Measurements from ENCODE around the gene PEA15.
A peak's percentile ranks its signal among the peaks of the same experiment; 100 is the strongest.

Gene PEA15

DNA sequence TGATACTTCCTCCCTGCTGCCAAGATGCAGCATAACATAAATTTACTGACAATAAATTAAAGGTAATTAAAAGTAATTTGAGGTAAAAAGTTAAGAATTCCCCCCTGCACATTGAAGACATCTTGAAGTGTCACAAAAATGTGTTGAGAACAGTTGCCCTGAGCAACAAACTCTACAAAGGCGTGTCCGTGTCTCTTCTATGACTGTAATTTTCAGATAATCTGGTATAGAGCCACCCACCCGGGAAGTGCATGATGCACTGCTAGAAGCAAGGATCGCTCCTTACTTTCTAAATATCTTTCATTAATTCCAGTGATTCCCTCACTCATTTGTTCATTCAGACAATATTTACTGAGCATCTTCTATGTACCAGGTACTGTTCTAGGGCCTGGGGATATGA lies 25.8 kb upstream of the PEA15 start:
- DNase-seq (ENCODE audit: low read depth in 2 of 2): no peak

GRCh38 chr1:160186246-160186645 lies 18.9 kb upstream of the PEA15 start:
- no peak for DNase-seq (ENCODE audit: low read depth in 2 of 2)

- no peak for DNase-seq (ENCODE audit: low read depth in 2 of 2)
Observed at GRCh38 chr1:160186729-160187128, 18.5 kb upstream of the PEA15 start.

DNA sequence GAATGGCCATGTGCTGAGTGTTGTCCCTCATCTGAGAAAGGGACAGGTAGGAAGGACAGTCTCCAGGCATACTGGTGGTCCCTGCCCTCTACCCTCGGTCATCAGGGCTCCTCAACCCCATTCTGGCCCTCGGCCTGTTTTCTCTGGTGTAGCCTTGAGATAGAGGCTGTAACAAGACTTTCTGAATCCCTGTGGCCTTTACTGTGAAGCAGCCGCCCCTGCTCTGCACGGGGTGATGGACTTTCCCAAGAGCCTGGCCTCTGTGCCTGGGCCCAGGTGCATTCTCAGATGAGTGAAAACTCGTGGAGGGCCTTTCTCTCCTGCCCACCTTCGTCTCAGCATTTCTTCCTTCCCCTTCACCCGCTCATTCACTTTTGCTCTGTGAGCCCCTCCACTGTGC lies 17.8 kb upstream of the PEA15 start:
- no peak for DNase-seq (ENCODE audit: low read depth in 2 of 2)

- no peak for DNase-seq (ENCODE audit: low read depth in 2 of 2)
Observed at GRCh38 chr1:160188341-160188740, 16.8 kb upstream of the PEA15 start.

DNA sequence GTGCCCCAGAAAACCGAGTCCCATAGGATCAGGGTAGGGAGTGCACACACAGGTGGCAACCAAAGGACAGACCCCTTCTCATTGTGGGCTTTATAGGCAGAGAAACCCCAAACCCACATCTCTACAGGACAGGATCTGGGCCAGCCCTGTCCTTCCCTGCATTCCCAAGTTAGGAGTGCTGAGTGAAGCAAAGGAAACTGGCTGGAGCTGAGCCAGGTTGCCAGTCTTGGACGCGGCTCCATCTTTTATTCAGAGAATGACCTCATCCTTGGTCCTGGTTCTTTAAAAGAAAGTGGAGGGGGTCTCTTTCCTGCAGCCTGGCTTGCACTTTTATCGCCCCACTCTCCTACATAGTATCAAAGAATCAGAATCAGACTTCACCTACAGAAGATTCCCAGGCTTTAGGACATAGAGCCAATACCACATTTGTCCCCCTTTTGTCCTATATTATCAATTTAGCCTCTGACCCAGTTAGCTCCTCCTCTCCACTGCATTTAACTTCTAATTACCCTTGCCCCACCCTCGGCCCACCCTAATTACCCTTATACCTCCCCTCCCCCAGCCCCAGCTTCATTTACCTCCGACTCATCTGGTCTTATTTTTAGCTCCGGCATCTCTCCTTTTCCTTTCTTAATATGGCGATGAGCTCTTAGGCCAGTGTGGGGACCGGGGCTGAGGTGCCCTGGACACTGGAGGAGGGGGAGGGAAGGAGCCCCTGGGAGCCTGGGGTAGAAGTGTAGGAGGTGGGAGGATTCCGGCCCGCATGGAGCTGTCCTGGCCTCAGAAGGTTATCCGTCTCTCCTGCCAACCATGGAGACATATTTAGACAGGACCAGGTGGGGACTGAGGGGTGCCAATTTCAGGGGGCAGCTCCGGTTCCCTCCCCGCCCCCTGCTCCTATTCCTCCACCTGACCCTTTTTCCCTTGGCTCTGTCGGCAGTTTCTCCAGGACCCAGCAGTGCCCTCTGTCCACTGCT lies 15.2 kb upstream of the PEA15 start, which contains the start of gene CASQ1:
Gene CASQ1 (plus strand): TSS at position 927 of the 977 bp plus-strand sequence. CDS start 177 bp downstream, outside the sequence.
- no peak for DNase-seq (ENCODE audit: low read depth in 2 of 2)

DNA sequence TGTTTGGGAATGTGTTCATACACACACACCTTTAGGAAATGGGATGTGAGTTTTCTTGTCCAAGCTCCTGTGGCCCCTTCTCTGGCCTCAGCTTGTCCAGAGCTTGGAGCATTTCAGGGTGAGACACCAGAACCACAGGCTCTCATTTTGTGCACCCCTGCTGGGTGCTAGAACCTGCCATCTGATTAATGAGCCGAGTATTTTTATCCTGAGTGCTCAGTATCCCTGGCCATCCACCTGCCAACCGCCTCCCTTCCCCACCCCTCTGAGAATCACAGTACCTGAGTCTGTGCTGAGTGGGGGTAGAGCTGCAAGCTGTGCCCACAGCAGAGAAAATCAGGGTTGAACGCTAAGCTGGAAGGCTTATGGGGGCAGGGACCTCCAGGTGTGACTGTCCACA lies 13.4 kb upstream of the PEA15 start:
- DNase-seq (ENCODE audit: low read depth in 2 of 2): no peak

DNA sequence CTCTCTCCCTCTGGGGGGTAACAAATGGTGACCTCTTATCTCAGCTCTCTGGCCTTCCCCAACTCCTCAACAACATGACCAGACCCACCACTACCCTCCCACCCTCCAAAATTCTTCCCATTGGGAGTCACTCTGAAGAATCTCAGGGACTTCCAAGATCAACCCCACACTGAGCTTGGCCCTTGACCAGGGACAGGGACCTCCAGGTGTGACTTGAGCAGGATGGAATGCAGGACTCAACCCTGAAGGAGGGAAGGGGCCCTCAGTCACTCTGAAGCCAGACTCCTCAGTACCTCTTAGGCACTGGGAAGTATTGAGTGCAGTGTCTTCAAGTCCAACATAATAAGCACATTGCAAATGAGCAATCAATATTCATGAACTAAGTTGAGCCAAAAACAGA lies 12.9 kb upstream of the PEA15 start:
- no peak for DNase-seq (ENCODE audit: low read depth in 2 of 2)

GRCh38 chr1:160193091-160193819 lies 11.9 kb upstream of the PEA15 start:
- DNase-seq (ENCODE audit: low read depth in 2 of 2): peak; percentile 77 to 81

DNA sequence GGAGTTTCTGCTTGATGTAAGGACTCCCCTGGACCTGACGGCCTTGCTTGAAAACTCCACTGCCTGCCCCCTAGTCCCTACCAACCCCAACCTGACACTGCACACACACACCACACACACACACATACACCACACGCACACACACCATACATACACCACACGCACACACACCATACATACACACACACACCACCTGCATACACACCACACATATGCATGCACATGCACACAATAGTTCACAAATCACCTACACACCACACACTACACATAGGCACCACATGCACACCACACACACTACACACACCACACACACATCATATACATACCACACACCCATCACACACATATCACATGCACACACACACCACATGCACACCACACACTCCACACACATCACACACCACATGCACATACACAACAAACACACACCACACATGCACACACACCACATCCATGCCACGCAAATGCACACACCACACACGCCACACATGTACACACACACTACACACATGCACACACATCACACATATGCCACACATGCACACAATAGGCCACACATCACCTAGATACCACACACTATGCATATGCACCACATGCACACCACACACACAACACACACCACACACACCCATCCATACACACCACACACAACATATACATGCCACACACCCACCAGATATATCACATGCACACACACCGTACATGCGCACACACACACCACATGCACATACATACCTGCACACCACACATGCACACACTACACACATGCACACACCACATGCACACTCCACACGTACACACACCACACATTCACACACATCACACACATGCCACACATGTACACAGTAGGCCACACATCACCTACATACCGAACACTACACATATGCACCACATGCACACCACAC lies 11.1 kb upstream of the PEA15 start:
- no peak for DNase-seq (ENCODE audit: low read depth in 2 of 2)

GRCh38 chr1:160194737-160195059 lies 10.5 kb upstream of the PEA15 start:
- no peak for DNase-seq (ENCODE audit: low read depth in 2 of 2)

GRCh38 chr1:160196143-160196542 lies 9.0 kb upstream of the PEA15 start:
- DNase-seq (ENCODE audit: low read depth in 2 of 2): no peak

DNA sequence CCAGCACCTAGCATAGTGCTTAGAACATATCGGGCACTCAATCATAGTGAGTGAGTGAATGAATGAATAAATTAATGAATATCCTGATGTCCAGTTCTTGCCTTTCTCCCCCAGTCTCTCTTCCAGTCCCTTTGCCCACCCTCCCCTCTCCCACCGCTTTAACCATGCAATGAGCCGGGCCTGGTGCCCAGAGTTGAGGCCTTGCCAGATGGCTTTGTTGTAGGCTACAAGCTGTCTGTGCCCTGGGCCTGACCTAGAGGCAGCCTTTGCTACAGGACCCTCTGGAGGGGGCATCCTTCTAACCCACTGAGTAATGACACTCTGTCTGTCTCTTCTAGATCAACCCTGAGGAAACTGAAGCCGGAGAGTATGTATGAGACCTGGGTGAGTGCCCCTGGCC lies 8.0 kb upstream of the PEA15 start:
- no peak for DNase-seq (ENCODE audit: low read depth in 2 of 2)

DNA sequence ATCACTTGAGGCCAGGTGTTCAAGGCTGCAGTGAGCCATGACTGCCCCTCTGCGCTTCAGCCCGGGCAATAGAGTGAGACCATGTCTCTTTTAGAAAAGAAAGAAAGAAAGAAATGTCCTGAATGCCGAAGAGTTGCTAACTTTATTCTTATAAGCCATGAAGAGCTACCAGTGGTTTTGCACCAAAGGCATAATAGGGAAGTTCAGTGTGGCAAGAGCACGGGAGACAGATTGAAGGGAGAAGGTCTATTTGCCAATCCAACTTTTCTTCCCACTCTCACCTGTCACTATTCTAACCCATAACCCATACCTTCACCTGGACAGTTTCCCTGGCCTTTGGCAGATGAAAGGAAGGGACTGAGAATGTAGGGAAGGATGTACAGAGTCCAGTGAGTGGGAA lies 4.4 kb upstream of the PEA15 start:
- no peak for DNase-seq (ENCODE audit: low read depth in 2 of 2)

DNA sequence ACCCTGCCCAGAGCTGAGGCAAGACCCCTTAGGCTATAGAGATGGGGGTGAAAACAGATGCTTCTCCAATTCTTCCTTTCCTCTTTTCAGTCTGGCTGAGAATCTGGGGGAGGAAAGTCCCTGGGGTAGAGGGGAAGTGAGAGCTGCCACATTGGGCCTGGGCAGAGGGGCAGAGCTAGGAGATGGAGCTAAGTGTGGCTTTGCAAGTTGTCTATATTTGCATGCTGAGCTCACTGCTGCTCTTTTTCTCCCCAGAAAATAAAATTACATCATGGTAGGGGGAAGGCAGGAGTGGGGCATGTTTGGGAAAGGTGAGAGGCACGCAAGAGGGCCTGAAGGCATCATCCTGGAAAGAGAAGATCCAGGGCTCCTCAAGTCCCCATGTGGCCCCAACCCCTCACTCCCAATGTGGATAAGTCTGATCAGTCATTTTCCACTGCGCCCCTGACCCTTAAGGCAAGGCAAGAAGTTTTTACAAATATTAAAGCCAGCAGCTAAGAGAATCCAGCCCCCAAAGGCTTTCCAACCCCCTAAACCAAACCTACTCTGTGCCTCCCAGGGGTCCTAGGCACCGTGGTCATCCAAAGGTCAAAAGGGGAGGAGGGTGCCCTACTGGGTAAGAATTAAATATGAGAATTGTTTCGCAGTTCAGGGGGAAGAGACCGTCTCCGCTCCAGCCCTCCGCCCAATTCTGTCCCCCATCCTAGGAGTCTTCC lies 500 bp upstream of the PEA15 start:
- no peak for DNase-seq (ENCODE audit: low read depth in 2 of 2)

DNA sequence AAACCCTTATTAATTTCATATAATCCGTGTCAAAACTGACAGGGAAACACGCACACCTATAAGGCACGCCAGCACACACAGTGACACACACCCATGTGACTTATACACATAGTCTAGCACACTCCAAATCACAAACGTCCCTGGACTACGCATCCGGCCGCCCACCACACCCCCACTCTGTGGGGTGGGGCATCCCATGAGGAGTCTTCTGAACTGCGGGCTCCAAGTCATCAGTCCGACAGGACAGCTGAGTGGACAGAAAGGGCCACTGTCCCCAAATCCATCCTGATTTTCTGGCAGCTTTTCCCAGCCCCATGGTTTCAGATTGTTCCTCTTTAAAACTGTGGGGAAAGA lies 829 bp downstream of the PEA15 start:
- peak; percentile 44 to 54 for DNase-seq (ENCODE audit: low read depth in 2 of 2)

DNA sequence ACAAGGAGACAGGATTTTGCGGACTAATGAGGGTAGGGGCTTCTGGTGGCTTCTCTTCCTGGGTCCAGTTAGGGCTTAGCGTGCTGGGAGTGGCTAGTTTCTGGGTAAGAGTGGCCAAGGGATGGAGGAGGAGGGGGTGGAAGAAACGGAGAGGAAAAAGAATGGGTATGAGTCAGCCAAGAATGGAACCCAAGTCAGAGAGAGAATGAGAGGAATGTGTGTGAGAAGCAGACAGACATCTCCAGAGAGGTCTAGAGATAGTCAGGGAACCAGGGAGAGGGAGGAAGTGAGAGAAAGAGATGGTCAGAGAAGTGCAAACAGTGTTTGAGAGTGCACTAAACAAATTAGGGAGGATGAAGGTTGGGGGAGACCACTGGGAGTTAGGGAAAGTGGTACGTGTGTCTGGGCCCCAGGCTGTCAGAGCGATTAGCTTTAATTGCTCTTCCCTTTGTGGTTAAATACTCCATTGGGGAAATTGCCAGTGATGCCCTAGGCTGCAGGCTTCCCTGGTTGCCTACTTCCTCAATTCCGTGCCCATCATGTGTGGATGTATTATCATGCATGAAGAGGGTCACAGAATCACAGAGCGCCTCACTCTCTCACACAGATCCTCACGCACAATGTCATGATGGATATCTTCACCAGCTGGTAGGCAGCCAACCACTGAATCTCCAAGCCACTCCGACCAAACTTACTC lies 1.4 kb downstream of the PEA15 start:
- no peak for DNase-seq (ENCODE audit: low read depth in 2 of 2)

DNA sequence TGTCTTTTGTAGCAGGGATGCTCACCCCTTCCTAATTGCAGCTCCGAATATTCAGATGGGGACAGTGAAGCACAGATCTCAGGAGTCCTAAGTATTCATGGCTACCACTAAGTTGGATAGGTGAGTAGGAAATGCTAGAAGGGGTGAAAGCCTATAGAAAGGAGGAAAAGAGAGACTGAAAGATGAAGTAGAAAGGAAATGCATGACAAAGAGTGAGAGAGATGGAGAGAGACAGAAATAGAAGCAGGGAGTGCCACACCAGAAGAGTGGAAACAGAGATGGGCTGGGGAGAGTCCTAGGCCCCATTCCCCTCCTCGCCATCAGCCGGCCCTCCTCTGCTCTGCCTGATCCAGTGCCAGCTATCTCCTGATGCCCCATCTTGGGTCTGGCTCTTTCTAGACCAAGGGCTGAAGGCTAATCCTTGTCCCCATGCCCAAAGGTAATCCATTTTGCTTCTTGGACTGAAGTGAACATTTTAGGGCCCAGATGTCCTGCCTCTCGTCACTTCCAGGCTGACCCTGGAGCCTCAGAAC lies 2.0 kb downstream of the PEA15 start:
- no peak for DNase-seq (ENCODE audit: low read depth in 2 of 2)

- no peak for DNase-seq (ENCODE audit: low read depth in 2 of 2)
Observed at GRCh38 chr1:160207771-160208556, 2.8 kb downstream of the PEA15 start.

Measured in stimulated activated CD4-positive, alpha-beta T cell treated with anti-CD3 and anti-CD28 coated beads, Interleukin-1b, Interleukin-23, amount 100 ng/mL, for 4 hours (primary cell).